PFSK-1 (cell line): ENCODE results near the gene TMEM259.

Experiments used
- FOXP2 ChIP-seq: optimal IDR thresholded peaks from 2 replicates; pipeline ENCODE3; 2011; ENCODE audit warnings: borderline replicate concordance, control low read depth, inconsistent platforms; ENCODE audit not compliant: insufficient read depth; ENCODE audit errors: extremely low read length, extremely low read depth
- POLR2AphosphoS5 ChIP-seq: IDR thresholded peaks from 2 replicates; pipeline ENCODE4 v1.6.1; 2012; ENCODE audit warnings: low read depth, mild to moderate bottlenecking, control low read depth, low read length, moderate library complexity
- REST ChIP-seq, 2 experiments: IDR thresholded peaks; 2 replicates each; pipeline versions ENCODE4 v1.6.1 to v1.8.0; 2011 to 2012; ENCODE audit warnings: low read depth in 2 of 2, low read length in 2 of 2, control low read depth in 1 of 2, inconsistent platforms in 1 of 2, mild to moderate bottlenecking in 1 of 2, moderate library complexity in 1 of 2; ENCODE audit not compliant: insufficient read depth in 1 of 2
- SIN3A ChIP-seq: IDR thresholded peaks from 2 replicates; pipeline ENCODE4 v1.6.1; 2012; ENCODE audit warnings: mild to moderate bottlenecking, low read length, moderate library complexity, borderline replicate concordance; ENCODE audit not compliant: insufficient read depth
- TAF1 ChIP-seq: IDR thresholded peaks from 2 replicates; pipeline ENCODE4 v1.6.1; 2012; ENCODE audit warnings: low read length, control low read depth, borderline replicate concordance; ENCODE audit not compliant: insufficient read depth

GRCh38 chr19:973726-974563, 47.0 kb downstream of the TMEM259 start:
- no peak for TF ChIP-seq FOXP2
- TF ChIP-seq POLR2AphosphoS5: no peak
- TF ChIP-seq REST (IDR thresholded peaks at IDR 0.05; ENCODE audit: insufficient read depth in 1 of 2, low read depth in 2 of 2, low read length in 2 of 2): no peak
- no peak for TF ChIP-seq SIN3A
- no peak for TF ChIP-seq TAF1
